Central memory CD8-positive, alpha-beta T cell (primary cell): ENCODE measurements around the gene FBXO15.

Experiments used
- ATAC-seq: fragments of 150-1000 bp; cut with Tn5 transposase; replicated peaks from 2 replicates; pipeline ENCODE4 v1.10.0; 2022; ENCODE audit warnings: mild to moderate bottlenecking, moderate FRiP score, moderate number of reproducible peaks; ENCODE audit not compliant: poor library complexity, severe bottlenecking; ENCODE audit errors: extremely low read depth
- DNase-seq, 2 donors: peaks; one replicate each; pipeline ENCODE4 v3.0.0; 2021; ENCODE audit warnings: low spot score in 2 of 2
- H3K27ac Mint-ChIP-seq: one replicate; pipeline ENCODE4 v1.8.0; 2022; ENCODE audit warnings: low read depth, mild to moderate bottlenecking, moderate library complexity, mixed read lengths
- H3K27me3 Mint-ChIP-seq: one replicate; pipeline ENCODE4 v1.8.0; 2022; ENCODE audit warnings: mixed read lengths
- H3K36me3 Mint-ChIP-seq: one replicate; pipeline ENCODE4 v1.8.0; 2022; ENCODE audit warnings: mild to moderate bottlenecking, moderate library complexity, mixed read lengths; ENCODE audit not compliant: insufficient read depth
- H3K4me1 Mint-ChIP-seq: one replicate; pipeline ENCODE4 v1.8.0; 2022; ENCODE audit warnings: mixed read lengths
- H3K4me3 Mint-ChIP-seq: one replicate; pipeline ENCODE4 v1.8.0; 2022; ENCODE audit warnings: mild to moderate bottlenecking, moderate library complexity, mixed read lengths
- H3K9me3 Mint-ChIP-seq: one replicate; pipeline ENCODE4 v1.8.0; 2022; ENCODE audit warnings: mixed read lengths

FBXO15 gene

DNA sequence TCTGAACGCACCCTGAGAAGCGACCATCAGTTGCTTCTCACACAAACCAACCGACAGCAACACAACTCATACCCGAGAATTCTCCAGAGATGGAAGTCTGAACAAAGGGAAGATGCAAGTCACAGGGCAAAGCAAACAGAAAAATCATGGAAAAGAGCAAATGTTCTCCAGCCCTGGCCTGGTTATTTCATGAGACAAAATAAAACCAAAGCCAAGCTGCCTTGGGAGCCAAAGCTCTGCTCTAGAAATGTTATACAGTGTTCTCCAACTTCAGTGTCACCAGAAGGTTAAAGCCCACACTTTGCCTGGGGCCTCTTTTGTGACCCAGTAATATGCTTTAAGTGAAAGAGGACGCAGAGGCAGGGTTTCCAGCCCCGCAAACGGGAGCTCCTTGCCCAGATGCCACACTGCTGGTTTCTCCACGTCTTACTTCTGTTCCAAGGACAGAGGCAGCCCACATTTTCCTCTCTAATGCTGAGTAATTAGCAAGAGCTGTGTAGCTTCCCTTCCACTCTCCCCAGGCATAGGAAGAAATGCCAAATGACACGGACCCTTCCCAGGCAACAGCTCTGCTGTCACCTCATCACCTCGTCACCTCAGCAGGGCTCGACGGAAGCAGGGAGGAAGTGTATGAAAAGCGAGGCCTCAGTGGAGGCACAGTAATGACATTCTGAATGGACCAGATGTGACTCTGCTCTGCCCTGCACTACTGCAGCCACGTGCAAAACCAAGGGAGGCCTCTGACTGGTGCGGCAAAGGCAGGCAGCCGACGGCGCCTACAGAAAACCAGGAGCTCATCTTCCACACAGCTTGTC, 64.7 kb downstream of the FBXO15 start:
- H3K4me3 Mint-ChIP-seq = peak overlapping the region; percentile 50
- DNase-seq = no peak

DNA sequence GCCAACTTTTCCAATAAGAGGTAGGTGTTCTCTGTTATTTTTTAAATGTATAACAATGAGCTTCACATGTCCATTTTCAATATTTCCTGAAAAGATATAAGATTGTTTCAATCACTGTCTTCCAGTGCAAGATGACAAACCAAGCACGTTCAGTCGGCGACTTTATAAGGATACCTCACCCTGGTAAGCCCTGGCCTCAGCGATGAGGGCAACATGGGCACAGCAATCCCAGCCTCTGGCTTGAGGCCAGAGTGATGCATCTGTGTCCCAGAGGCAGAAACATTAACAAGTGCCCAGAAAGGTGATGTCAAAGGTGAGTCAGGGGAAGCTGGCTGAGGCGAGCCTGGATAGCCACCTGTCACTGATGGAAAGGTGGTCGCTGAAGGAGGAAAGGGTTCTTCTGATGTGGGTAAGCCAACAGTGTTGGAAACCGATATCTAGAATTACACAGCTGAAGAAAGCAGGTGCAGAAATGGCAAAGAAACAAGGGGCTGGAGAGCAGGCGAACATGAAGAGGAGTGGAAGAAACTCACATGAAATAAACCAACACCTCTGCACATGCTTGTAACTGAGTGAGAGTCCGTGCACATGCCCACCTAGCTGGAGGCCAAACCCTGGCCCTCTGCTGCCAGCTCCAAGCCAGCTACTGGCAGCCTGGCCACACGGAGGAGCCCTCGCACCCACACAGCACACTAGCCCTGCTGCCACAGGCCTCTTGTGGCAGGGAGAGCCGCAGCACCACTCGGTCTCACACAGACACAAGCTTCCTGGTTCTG, 65.5 kb downstream of the FBXO15 start:
- H3K36me3 Mint-ChIP-seq = no peaks in the 10 kb centered on the region
- peak; percentile 62 for ATAC-seq
- peak overlapping the region; percentile 50 for H3K4me3 Mint-ChIP-seq
- H3K9me3 Mint-ChIP-seq = no peaks in the 10 kb centered on the region
- peak overlapping the region; percentile 13 for H3K27ac Mint-ChIP-seq
- peaks cover 9% of the 10 kb centered on the region for H3K4me1 Mint-ChIP-seq
- no peak for DNase-seq
- peaks cover 20% of the 10 kb centered on the region for H3K27me3 Mint-ChIP-seq

More for the DNA sequence above, 64.7 kb downstream of the FBXO15 start:
- H3K27ac Mint-ChIP-seq = peak overlapping the region; percentile 13
- no peak for ATAC-seq
- H3K9me3 Mint-ChIP-seq = no peaks in the 10 kb centered on the region
- H3K36me3 Mint-ChIP-seq = no peaks in the 10 kb centered on the region
- H3K27me3 Mint-ChIP-seq = peaks cover 20% of the 10 kb centered on the region
- peaks cover 9% of the 10 kb centered on the region for H3K4me1 Mint-ChIP-seq

DNA sequence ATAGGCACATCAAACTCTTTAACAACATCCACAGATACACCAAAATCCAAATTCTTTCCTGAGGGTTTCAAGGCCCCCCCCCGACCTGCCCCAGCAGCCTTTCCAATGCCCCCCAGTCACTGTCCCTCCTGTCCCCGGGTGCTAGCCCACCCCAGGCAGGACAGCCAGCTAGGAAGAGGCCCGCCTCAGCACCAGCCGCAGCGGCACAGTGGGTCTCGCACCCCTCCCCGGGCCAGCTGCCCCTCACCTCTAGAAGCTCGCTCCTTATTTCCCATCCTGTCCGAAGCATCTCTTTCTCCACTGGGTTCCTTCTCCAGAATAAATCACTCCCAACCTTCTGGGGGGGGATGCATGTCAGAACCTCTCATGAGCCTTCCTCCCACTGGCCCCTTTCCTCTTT, 69.4 kb downstream of the FBXO15 start:
- DNase-seq = no peak
- ATAC-seq = no peak

DNA sequence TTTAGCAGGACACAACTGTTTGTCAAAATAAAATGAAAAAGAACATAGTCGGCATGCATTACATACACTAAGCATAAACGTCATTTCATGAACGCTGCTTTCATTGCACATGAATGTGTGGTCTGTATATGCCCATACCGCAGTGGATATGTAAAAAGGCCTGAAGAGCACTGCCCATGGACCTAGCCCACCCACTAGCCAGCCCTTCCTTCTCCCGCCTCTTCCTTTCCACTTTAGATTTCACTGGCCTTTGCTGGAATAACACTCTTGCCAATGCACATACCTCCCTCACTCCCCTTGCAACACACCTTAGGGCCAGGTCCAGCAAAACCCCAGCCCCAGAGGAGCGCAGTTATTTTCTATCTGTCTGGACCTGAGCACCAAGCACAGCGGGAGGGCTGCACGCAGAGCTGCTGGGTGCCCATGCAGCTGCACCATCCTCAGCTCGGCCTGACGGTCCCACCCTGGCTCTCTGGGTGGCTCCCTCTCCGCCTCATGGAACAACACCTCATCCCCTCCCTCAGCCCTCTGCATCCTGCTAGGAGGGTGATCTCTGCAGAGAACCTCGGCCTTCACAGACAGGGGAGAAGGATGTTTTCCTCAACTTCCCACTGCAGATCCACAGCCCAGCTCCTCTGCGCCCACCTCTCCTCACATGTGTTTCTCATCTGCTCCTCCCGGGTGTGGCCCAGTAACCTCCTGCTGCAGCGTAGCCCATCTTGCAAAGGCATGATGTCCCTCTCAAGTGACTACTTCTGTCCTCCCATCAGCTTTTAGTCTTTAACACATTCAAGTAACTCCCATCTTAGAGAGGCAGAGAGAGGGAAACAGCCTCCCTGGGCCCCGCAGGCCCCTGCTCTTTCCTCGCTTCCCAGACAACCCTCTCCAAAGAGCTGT, 72.7 kb downstream of the FBXO15 start:
- Mint-ChIP-seq H3K9me3 (no peaks in the 10 kb centered on the region), H3K27me3 (peaks cover 11% of the 10 kb centered on the region), H3K4me3 (no peak overlapping the region), H3K36me3 (no peaks in the 10 kb centered on the region), H3K4me1 (no peaks in the 10 kb centered on the region), H3K27ac (no peak overlapping the region)
- ATAC-seq (no peak), DNase-seq (no peak)

More for the DNA sequence above, 69.4 kb downstream of the FBXO15 start:
- H3K36me3 Mint-ChIP-seq = no peaks in the 10 kb centered on the region
- peaks cover 9% of the 10 kb centered on the region for H3K4me1 Mint-ChIP-seq
- no peaks in the 10 kb centered on the region for H3K9me3 Mint-ChIP-seq
- no peak overlapping the region for H3K4me3 Mint-ChIP-seq
- H3K27me3 Mint-ChIP-seq = peaks cover 11% of the 10 kb centered on the region
- H3K27ac Mint-ChIP-seq = no peak overlapping the region

DNA sequence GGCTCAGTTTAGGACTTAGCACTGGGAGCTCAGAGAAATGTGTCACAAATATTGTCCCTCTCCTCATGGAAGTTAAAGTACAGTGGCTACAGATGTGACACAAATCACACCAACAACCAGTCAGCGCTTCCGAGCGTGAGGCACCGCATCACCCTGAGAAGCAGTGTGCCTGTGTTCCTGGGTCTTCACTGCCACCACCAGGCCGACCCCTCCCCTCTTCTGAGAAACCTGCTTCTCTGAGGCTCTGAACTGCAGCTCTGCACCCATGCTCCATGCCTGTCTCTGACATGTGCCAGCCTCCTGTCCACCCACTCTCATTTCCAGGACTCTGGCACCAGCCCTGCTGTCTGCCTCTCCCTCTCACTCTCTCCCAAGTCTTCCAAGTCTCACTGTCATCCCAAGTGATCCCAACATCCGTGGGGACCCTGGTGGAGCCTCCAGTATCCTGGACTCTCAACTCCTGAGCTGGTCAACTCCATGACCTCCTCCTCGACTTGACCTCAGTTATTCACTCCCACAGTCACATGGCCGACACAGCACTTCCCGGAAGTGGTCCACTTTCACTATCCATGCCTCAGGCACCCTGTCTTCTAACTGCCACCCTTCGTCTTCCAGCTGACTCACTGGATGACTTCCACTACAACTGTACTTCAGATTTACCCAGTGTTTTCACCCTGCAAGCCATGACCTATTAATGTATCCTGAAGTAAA, 73.5 kb downstream of the FBXO15 start:
- Mint-ChIP-seq H3K27me3 (peaks cover 14% of the 10 kb centered on the region), H3K4me1 (no peaks in the 10 kb centered on the region), H3K9me3 (no peaks in the 10 kb centered on the region), H3K36me3 (no peaks in the 10 kb centered on the region), H3K27ac (no peak overlapping the region), H3K4me3 (no peak overlapping the region)
- no peak for DNase-seq
- no peak for ATAC-seq

DNA sequence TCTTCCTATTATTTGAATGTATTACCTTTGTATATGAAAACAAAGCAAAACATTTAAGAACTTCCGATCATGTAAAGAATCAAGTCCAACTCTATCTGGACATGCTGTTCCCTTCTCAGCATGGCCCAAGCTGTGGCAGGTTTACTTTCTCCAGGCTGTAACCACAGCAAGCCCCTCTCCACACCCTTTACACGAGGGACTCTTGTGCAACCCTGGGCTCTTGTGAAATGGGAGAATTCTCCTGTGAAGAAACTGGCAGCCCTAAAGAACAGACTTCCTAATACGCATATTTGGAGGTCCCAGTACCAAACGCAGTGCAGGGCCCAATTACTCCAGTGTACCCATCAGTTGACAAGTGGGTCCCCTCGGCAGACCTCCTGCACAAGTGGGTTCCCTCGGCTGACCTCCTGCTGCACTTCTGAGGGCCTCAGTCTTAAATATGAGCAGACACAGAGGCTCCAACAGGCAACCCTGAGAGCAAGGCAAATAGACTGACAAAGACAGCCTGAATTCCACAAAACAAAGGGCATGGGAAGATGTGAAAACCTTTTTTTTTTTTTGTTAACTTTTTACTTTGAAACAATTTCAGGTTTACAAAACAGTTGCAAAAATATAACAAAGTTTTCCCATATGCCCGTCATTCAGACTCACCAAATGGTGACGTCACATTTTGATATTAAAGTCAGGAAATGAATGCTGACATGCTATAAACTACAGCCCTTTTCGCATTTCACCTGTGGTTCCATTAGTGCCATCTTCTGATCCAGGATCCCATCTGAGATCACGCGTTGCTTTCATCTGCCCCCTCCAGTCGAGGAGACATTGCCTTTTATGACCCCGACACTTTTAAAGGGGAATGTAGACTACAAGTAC, 78.2 kb downstream of the FBXO15 start:
- Mint-ChIP-seq H3K4me3 (no peak overlapping the region), H3K27ac (no peak overlapping the region), H3K9me3 (no peaks in the 10 kb centered on the region), H3K36me3 (no peaks in the 10 kb centered on the region), H3K4me1 (no peaks in the 10 kb centered on the region), H3K27me3 (peaks cover 50% of the 10 kb centered on the region)
- ATAC-seq (no peak), DNase-seq (no peak)

DNA sequence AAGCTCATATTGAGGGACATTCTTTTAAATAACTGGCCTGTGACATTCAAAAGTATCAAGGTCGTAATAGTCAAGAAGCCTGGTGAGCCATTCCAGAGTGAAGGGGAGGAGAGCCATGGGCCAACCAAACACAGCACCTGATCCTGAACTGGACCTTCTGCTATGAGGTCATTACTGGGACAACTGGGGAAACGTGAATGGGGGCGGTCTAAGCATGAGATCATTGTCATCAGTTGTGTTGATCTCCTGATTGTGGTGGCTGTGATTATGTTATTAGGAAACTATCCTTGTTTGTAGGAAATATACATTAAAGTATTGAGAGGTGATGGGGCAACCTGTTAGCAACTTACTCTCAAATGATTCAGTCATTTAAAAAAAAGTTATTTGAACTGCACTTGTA, 79.3 kb downstream of the FBXO15 start:
- Mint-ChIP-seq H3K4me1 (no peaks in the 10 kb centered on the region), H3K4me3 (no peak overlapping the region), H3K36me3 (no peaks in the 10 kb centered on the region), H3K27me3 (peaks cover 61% of the 10 kb centered on the region), H3K9me3 (no peaks in the 10 kb centered on the region), H3K27ac (no peak overlapping the region)
- ATAC-seq = no peak
- no peak for DNase-seq

DNA sequence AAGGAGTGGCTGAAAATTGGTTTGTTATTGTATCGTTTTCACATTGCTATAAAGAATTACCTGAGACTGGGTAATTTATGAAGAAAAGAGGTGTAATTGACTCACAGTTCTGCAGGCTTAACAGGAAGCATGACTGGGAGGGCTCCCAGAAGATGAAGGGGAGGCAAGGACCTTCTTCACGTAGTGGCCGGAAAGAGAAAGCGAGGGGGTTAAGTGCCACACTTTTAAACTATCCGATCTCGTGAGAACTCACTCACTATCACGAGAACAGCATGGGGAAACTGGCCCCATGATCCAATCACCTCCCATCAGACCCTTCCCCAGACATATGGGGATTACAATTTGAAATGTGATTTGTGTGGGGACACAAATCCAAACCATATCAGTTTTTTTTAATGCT, 81.6 kb downstream of the FBXO15 start:
- ATAC-seq (no peak), DNase-seq (no peak)
- H3K9me3 Mint-ChIP-seq = no peaks in the 10 kb centered on the region
- H3K4me3 Mint-ChIP-seq = no peak overlapping the region
- H3K4me1 Mint-ChIP-seq = no peaks in the 10 kb centered on the region
- no peaks in the 10 kb centered on the region for H3K36me3 Mint-ChIP-seq
- peaks cover 67% of the 10 kb centered on the region for H3K27me3 Mint-ChIP-seq
- no peak overlapping the region for H3K27ac Mint-ChIP-seq

DNA sequence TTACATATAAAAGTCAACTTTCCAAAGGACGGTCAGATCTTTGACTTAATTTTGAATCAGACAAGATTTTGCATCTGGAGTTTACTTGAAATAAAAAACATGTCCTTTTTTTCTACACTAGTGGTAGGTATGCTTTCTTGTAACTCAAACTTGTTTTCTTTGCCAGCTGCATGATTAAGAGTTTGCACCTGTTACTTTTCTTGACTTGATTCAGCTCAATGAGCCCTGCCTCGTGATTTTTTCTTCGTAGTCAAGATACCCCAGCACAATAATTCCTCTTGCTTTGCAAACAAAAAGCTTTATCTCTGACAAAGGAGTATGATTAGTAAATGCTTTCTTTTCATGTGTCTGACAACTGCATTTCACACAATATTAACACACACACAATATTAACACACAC, 82.3 kb downstream of the FBXO15 start:
- Mint-ChIP-seq H3K27me3 (peaks cover 74% of the 10 kb centered on the region), H3K27ac (no peak overlapping the region), H3K9me3 (no peaks in the 10 kb centered on the region), H3K4me1 (no peaks in the 10 kb centered on the region), H3K36me3 (no peaks in the 10 kb centered on the region), H3K4me3 (no peak overlapping the region)
- DNase-seq = no peak
- ATAC-seq = no peak

DNA sequence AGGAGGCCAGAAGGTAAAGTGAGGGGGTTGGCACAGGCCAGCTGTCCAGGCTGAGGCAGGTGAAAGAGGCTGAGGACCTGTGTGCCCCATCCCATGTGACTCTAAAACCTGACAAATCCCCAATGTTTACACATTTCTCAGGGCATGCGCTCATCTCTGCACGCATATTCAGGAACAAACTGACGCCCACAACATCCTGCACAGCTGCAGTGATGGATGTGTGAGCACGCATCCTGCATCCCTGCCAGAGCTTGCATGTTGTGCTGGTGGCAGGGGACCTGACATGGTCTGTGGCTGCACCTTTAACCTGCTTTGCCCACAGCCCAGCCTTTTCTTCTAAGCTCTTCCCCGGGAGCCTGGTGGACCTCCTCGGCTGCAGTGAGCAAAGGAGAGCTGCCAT, 83.1 kb downstream of the FBXO15 start:
- peaks cover 75% of the 10 kb centered on the region for H3K27me3 Mint-ChIP-seq
- no peaks in the 10 kb centered on the region for H3K4me1 Mint-ChIP-seq
- H3K36me3 Mint-ChIP-seq = no peaks in the 10 kb centered on the region
- no peaks in the 10 kb centered on the region for H3K9me3 Mint-ChIP-seq
- no peak overlapping the region for H3K27ac Mint-ChIP-seq
- ATAC-seq = no peak
- no peak for DNase-seq
- H3K4me3 Mint-ChIP-seq = no peak overlapping the region

DNA sequence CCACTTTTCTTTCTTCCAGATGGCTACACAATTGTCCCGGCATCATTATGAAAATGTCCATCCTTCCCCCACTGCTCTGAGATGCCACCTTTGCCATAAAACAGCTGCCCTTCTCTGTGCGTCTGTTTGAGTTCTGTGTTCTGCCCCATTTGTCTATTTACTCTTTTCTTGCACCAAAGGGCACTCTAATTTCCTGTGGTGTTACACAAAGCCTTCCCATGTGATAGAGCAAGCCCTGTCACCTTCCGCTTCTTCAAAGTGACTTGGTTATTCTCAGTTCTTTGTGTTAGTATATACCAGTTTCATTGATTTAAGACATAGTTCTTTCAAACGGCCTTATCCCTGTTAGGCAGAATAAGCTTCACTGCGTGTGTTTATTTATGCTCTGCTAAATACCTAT, 84.1 kb downstream of the FBXO15 start:
- H3K4me3 Mint-ChIP-seq = no peak overlapping the region
- no peaks in the 10 kb centered on the region for H3K9me3 Mint-ChIP-seq
- H3K27me3 Mint-ChIP-seq = peaks cover 66% of the 10 kb centered on the region
- H3K4me1 Mint-ChIP-seq = no peaks in the 10 kb centered on the region
- ATAC-seq (no peak), DNase-seq (no peak)
- no peaks in the 10 kb centered on the region for H3K36me3 Mint-ChIP-seq
- no peak overlapping the region for H3K27ac Mint-ChIP-seq
